H1 (cell line): ENCODE measurements around the gene DYNC1I1.

Source experiments
- ATF3 ChIP-seq: IDR thresholded peaks from 2 replicates; pipeline ENCODE4 v1.6.1; 2011; ENCODE audit warnings: low read depth, mild to moderate bottlenecking, low read length; ENCODE audit not compliant: insufficient read depth
- BRCA1 ChIP-seq: IDR thresholded peaks from 2 replicates; pipeline ENCODE4 v1.6.1; 2012; ENCODE audit warnings: low read depth, low read length, improper control_type of control experiment
- CBX8 ChIP-seq: fragments of 300-800, 300-1000 bp; sonication (generic); IDR thresholded peaks from 2 replicates; pipeline ENCODE4 v1.7.1; 2016; ENCODE audit warnings: low read depth, low read length, borderline replicate concordance
- CTCF ChIP-seq, 3 experiments: IDR thresholded peaks; 1 replicate in 2 of 3; 2 replicates in 1 of 3; pipeline versions ENCODE4 v1.5.1 to v1.6.1; 2011; ENCODE audit warnings: low read length in 3 of 3, mild to moderate bottlenecking in 3 of 3, inconsistent platforms in 2 of 3, low read depth in 1 of 3, moderate library complexity in 1 of 3; ENCODE audit not compliant: insufficient read depth in 1 of 3; ENCODE audit errors: control extremely low read depth in 1 of 3
- HDAC2 ChIP-seq, 2 experiments: fragments of 300-600 bp in 1 of 2; sonication (generic) in 1 of 2; IDR thresholded peaks; 2 replicates each; pipeline ENCODE4 v1.6.1; 2011 to 2012; ENCODE audit warnings: low read depth in 2 of 2, low read length in 2 of 2, mild to moderate bottlenecking in 2 of 2, moderate library complexity in 2 of 2, borderline replicate concordance in 1 of 2, inconsistent platforms in 1 of 2
- KDM1A ChIP-seq: fragments of 200-600, 300-600 bp; sonication (generic); IDR thresholded peaks from 2 replicates; pipeline ENCODE4 v1.7.1; 2016; ENCODE audit warnings: mild to moderate bottlenecking, low read length, borderline replicate concordance
- POLR2A ChIP-seq, 2 experiments: IDR thresholded peaks; 1 replicate in 1 of 2; 2 replicates in 1 of 2; pipeline ENCODE4 v1.6.1; 2011; ENCODE audit warnings: low read depth in 2 of 2, low read length in 2 of 2, mild to moderate bottlenecking in 2 of 2; ENCODE audit errors: control extremely low read depth in 1 of 2
- POLR2AphosphoS5 ChIP-seq: IDR thresholded peaks from 2 replicates; pipeline ENCODE4 v1.6.1; 2011; ENCODE audit warnings: low read depth, low read length
- RBBP5 ChIP-seq: IDR thresholded peaks from 2 replicates; pipeline ENCODE4 v1.7.1; 2012; ENCODE audit warnings: low read depth, mild to moderate bottlenecking, inconsistent platforms, low read length, moderate library complexity, borderline replicate concordance
- SP1 ChIP-seq: IDR thresholded peaks from 2 replicates; pipeline ENCODE4 v1.6.1; 2011; ENCODE audit warnings: low read depth, low read length

- TF ChIP-seq KDM1A (no peak), SP1 (no peak), ATF3 (no peak), CTCF (IDR thresholded peaks at IDR 0.05; ENCODE audit: control extremely low read depth in 1 of 3, insufficient read depth in 1 of 3, low read depth in 1 of 3, low read length in 3 of 3) (no peak), POLR2A (IDR thresholded peaks at IDR 0.05; ENCODE audit: control extremely low read depth in 1 of 2, low read depth in 2 of 2, low read length in 2 of 2) (no peak), CBX8 (no peak), RBBP5 (no peak), HDAC2 (IDR thresholded peaks at IDR 0.05; ENCODE audit: borderline replicate concordance in 1 of 2, low read depth in 2 of 2, low read length in 2 of 2) (no peak), POLR2AphosphoS5 (no peak), BRCA1 (no peak)
Observed at GRCh38 chr7:95874541-95875265, 102.3 kb downstream of the DYNC1I1 start.
